GM23338 (cell line): ENCODE results near the gene MYH10.

Experiments
- EZH2 ChIP-seq: fragments of 200-600 bp; sonication (generic); IDR thresholded peaks from one replicate; pipeline ENCODE4 v1.8.0; 2017; ENCODE audit warnings: antibody characterized with exemption, mild to moderate bottlenecking, low read depth; ENCODE audit not compliant: unreplicated experiment
- JUNB ChIP-seq: IDR thresholded peaks from one replicate; pipeline ENCODE4 v1.6.1; 2016; ENCODE audit warnings: antibody characterized with exemption; ENCODE audit not compliant: unreplicated experiment
- POLR2AphosphoS5 ChIP-seq: IDR thresholded peaks from 2 replicates; pipeline ENCODE4 v1.6.1; 2016; ENCODE audit warnings: antibody characterized with exemption, low read depth
- TF ChIP-seq, protein P1 (sequence below), 2 experiments: fragments of 200-600 bp in 1 of 2; sonication (generic) in 1 of 2; conservative IDR thresholded peaks; 2 replicates each; pipeline versions ENCODE4 v1.5.1 to v1.6.1; 2016 to 2017; ENCODE audit warnings: antibody characterized with exemption in 2 of 2, low read depth in 2 of 2, mild to moderate bottlenecking in 2 of 2, moderate library complexity in 1 of 2
- TF ChIP-seq, protein P2 (sequence below): IDR thresholded peaks from one replicate; pipeline ENCODE4 v1.6.1; 2018; ENCODE audit warnings: antibody characterized with exemption; ENCODE audit not compliant: unreplicated experiment

DNA sequence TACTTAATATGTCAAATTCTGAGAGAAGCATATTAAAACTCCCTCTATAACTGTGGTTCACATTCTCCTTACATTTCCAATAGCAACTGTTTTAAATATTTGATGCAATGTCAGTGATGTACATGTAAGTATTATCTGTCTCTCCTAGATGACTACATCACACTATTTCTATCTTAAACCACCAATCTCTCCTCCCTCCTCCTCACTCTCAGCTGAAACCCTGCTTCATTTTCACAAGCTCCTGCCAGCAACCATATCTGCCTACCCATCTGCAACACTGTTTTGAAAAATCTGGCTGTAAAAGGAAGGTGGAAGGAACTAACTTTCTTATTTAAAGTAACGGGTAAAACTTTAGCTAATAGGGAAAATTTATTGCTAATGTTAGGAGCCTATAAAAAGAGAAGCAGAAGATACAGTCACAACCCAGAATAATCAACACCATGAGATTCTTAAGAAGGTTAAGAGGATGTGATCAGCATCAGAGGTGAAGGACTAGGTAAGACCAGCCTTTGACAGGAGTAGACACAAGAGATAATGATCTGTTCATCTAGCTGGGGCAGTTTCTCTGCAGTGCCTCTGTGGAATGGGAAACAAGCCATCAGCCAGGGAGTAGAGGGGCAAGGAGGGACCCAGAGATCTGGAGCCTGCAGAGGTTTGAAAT lies 31.0 kb downstream of the MYH10 start:
- TF ChIP-seq JUNB (no peak), EZH2 (no peak), POLR2AphosphoS5 (no peak)
- TF ChIP-seq, protein P1, sequence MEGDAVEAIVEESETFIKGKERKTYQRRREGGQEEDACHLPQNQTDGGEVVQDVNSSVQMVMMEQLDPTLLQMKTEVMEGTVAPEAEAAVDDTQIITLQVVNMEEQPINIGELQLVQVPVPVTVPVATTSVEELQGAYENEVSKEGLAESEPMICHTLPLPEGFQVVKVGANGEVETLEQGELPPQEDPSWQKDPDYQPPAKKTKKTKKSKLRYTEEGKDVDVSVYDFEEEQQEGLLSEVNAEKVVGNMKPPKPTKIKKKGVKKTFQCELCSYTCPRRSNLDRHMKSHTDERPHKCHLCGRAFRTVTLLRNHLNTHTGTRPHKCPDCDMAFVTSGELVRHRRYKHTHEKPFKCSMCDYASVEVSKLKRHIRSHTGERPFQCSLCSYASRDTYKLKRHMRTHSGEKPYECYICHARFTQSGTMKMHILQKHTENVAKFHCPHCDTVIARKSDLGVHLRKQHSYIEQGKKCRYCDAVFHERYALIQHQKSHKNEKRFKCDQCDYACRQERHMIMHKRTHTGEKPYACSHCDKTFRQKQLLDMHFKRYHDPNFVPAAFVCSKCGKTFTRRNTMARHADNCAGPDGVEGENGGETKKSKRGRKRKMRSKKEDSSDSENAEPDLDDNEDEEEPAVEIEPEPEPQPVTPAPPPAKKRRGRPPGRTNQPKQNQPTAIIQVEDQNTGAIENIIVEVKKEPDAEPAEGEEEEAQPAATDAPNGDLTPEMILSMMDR (conservative IDR thresholded peaks at IDR 0.05; ENCODE audit: low read depth in 2 of 2): no peak
- TF ChIP-seq, protein P2, sequence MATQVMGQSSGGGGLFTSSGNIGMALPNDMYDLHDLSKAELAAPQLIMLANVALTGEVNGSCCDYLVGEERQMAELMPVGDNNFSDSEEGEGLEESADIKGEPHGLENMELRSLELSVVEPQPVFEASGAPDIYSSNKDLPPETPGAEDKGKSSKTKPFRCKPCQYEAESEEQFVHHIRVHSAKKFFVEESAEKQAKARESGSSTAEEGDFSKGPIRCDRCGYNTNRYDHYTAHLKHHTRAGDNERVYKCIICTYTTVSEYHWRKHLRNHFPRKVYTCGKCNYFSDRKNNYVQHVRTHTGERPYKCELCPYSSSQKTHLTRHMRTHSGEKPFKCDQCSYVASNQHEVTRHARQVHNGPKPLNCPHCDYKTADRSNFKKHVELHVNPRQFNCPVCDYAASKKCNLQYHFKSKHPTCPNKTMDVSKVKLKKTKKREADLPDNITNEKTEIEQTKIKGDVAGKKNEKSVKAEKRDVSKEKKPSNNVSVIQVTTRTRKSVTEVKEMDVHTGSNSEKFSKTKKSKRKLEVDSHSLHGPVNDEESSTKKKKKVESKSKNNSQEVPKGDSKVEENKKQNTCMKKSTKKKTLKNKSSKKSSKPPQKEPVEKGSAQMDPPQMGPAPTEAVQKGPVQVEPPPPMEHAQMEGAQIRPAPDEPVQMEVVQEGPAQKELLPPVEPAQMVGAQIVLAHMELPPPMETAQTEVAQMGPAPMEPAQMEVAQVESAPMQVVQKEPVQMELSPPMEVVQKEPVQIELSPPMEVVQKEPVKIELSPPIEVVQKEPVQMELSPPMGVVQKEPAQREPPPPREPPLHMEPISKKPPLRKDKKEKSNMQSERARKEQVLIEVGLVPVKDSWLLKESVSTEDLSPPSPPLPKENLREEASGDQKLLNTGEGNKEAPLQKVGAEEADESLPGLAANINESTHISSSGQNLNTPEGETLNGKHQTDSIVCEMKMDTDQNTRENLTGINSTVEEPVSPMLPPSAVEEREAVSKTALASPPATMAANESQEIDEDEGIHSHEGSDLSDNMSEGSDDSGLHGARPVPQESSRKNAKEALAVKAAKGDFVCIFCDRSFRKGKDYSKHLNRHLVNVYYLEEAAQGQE: no peak
